ENCODE measurements around the gene OCIAD1. TPM values are rescaled to one million over a fixed set of nuclear protein-coding genes. Genes with fewer than 3 reads are reported as not detected.
"Not testable (repeated sequence)": the region's sequence is repeated elsewhere in the genome, so short reads cannot be mapped to it uniquely, and the experiment has no call there.

Gene OCIAD1
- total and polyA plus RNA-seq, 4 donors: 106 to 120 (median 117) TPM

DNA sequence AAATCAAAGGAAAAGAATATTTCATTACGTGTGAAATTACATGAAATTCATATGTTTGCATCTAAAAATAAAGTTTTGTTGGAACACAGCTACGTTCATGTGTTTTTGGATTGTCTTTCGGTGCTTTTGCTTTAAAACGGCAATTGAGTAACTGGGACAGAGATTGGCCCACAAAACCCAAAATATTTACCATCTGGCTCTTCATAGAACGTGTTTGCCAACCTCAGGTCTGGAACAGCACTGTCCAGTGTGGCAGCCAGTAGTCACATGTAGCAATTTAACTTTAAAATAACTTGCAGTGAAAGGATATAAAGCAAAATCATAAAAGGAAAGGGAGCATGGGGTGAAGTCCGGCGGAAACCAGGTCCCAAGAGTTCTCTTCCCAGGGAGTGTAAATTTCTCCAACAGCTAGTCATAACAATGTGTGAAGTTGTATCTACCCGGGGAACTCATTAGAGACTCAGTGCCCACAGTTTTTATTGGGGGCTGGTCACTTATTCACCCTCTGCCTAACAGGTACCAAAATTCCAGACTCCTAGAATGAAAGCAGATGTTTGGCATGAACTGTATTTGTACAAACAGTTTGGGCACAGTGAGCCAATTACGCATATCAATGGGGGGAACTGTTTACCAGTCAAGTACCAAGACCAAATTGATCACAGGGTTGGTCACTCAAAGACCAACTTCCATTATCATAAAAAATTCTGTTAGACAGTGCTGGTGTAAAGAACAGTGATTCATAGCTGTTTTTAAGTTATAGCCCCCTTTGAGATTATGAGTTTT, 10.3 kb downstream of the OCIAD1 start:
- 92 to 94% methylated on average over 9 of the region's 9 CpGs for WGBS, 2 donors
- H3K27ac ChIP-seq (ENCODE audit: low read depth in 1 of 2, low read length in 1 of 2): no peak overlapping the region
- peaks cover 0 to 2% (median 0%) of the 10 kb centered on the region in 5 donors for H3K4me1 ChIP-seq (ENCODE audit: control insufficient read depth in 5 of 5, insufficient read depth in 5 of 5, low read length in 5 of 5)
- H3K36me3 ChIP-seq (ENCODE audit: control insufficient read depth in 4 of 4, insufficient read depth in 4 of 4, low read length in 4 of 4): peaks cover 4 to 32% (median 14%) of the 10 kb centered on the region in 4 donors
- no peaks in the 10 kb centered on the region for H3K27me3 ChIP-seq (ENCODE audit: control insufficient read depth in 3 of 3, insufficient read depth in 3 of 3, low read length in 2 of 3)
- H3K9ac ChIP-seq (ENCODE audit: insufficient read depth in 1 of 2, low read length in 2 of 2): no peak overlapping the region
- TF ChIP-seq, protein P1, sequence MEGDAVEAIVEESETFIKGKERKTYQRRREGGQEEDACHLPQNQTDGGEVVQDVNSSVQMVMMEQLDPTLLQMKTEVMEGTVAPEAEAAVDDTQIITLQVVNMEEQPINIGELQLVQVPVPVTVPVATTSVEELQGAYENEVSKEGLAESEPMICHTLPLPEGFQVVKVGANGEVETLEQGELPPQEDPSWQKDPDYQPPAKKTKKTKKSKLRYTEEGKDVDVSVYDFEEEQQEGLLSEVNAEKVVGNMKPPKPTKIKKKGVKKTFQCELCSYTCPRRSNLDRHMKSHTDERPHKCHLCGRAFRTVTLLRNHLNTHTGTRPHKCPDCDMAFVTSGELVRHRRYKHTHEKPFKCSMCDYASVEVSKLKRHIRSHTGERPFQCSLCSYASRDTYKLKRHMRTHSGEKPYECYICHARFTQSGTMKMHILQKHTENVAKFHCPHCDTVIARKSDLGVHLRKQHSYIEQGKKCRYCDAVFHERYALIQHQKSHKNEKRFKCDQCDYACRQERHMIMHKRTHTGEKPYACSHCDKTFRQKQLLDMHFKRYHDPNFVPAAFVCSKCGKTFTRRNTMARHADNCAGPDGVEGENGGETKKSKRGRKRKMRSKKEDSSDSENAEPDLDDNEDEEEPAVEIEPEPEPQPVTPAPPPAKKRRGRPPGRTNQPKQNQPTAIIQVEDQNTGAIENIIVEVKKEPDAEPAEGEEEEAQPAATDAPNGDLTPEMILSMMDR (IDR thresholded peaks at IDR 0.05; ENCODE audit: control extremely low read depth, extremely low read depth): no peak
- ATAC-seq (ENCODE audit: insufficient read depth, low FRiP score) (no peak), DNase-seq (no peak)
- no peak overlapping the region for H3K4me3 ChIP-seq
- H3K9me3 ChIP-seq (ENCODE audit: control insufficient read depth in 4 of 4, insufficient read depth in 3 of 4, low read length in 3 of 4): no peaks in the 10 kb centered on the region

DNA sequence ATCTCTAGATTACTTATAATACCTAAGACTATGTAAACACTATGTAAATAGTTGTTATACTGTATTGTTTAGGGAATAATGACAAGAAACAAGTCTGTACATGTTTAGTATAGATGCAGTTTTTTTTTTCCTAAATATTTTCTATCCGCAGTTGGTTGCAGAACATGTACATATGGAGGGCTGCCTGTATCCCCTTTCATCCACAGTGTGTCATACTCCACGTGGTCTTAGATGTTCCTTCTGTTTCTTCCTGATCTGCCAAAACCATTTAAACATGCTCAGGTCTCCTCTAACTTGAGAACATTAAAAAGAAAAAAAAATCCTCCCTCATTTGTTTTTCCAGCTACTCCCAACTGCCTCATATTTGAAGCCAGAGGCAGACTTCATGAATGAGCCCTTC, 14.0 kb downstream of the OCIAD1 start:
- Histone ChIP-seq H3K4me1 (ENCODE audit: control insufficient read depth in 5 of 5, insufficient read depth in 5 of 5, low read length in 5 of 5) (peaks cover 0 to 2% (median 0%) of the 10 kb centered on the region in 5 donors), H3K9me3 (ENCODE audit: control insufficient read depth in 4 of 4, insufficient read depth in 3 of 4, low read length in 3 of 4) (no peaks in the 10 kb centered on the region), H3K27me3 (ENCODE audit: control insufficient read depth in 3 of 3, insufficient read depth in 3 of 3, low read length in 2 of 3) (no peaks in the 10 kb centered on the region), H3K27ac (ENCODE audit: low read depth in 1 of 2, low read length in 1 of 2) (no peak overlapping the region), H3K36me3 (ENCODE audit: control insufficient read depth in 4 of 4, insufficient read depth in 4 of 4, low read length in 4 of 4) (peaks cover 3 to 25% (median 14%) of the 10 kb centered on the region in 4 donors), H3K9ac (ENCODE audit: insufficient read depth in 1 of 2, low read length in 2 of 2) (no peak overlapping the region), H3K4me3 (no peak overlapping the region)
- WGBS, 2 donors: 89% methylated on average over 2 of the region's 2 CpGs
- TF ChIP-seq, protein P1 (IDR thresholded peaks at IDR 0.05; ENCODE audit: control extremely low read depth, extremely low read depth): no peak
- ATAC-seq (ENCODE audit: insufficient read depth, low FRiP score) (no peak), DNase-seq (no peak)

DNA sequence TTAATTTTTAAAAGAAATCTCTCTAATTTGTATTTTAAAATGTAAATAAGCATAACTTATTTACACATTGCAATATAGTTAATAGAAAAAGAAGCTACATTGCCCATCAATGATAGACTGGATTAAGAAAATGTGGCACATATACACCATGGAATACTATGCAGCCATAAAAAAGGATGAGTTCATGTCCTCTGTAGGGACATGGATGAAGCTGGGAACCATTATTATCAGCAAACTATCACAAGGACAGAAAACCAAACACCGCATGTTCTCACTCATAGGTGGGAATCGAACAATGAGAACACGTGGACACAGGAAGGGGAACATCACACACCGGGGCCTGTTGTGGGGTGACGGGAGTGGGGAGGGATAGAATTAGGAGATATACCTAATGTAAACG, 17.9 kb downstream of the OCIAD1 start:
- H3K9me3 ChIP-seq (ENCODE audit: control insufficient read depth in 4 of 4, insufficient read depth in 3 of 4, low read length in 3 of 4); H3K4me1 ChIP-seq (ENCODE audit: control insufficient read depth in 5 of 5, insufficient read depth in 5 of 5, low read length in 5 of 5); H3K27ac ChIP-seq (ENCODE audit: low read depth in 1 of 2, low read length in 1 of 2); DNase-seq; ATAC-seq (ENCODE audit: insufficient read depth, low FRiP score); H3K4me3 ChIP-seq; H3K9ac ChIP-seq (ENCODE audit: insufficient read depth in 1 of 2, low read length in 2 of 2); H3K27me3 ChIP-seq (ENCODE audit: control insufficient read depth in 3 of 3, insufficient read depth in 3 of 3, low read length in 2 of 3): not testable (repeated sequence)
- H3K36me3 ChIP-seq (ENCODE audit: control insufficient read depth in 4 of 4, insufficient read depth in 4 of 4, low read length in 4 of 4): peaks cover 9 to 25% (median 12%) of the 10 kb centered on the region in 4 donors
- 96 to 98% methylated on average over 6 of the region's 6 CpGs for WGBS, 2 donors

DNA sequence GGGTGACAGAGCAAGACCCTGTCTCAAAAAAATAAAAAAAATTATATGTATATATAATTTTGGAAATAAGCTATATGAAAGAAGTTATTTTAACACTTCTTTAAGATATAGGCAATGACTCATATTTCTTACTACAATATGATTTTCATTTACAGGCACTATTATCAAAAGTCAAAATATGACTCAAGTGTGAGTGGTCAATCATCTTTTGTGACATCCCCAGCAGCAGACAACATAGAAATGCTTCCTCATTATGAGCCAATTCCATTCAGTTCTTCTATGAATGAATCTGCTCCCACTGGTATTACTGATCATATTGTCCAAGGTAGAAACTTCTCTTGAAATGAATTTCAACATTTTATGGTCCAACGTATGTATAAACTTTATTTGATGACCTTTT, 20.8 kb downstream of the OCIAD1 start:
- no peaks in the 10 kb centered on the region for H3K4me1 ChIP-seq (ENCODE audit: control insufficient read depth in 5 of 5, insufficient read depth in 5 of 5, low read length in 5 of 5)
- peaks cover 7 to 26% (median 11%) of the 10 kb centered on the region in 4 donors for H3K36me3 ChIP-seq (ENCODE audit: control insufficient read depth in 4 of 4, insufficient read depth in 4 of 4, low read length in 4 of 4)
- no peak overlapping the region for H3K4me3 ChIP-seq
- H3K27ac ChIP-seq (ENCODE audit: low read depth in 1 of 2, low read length in 1 of 2): no peak overlapping the region
- no peak overlapping the region for H3K9ac ChIP-seq (ENCODE audit: insufficient read depth in 1 of 2, low read length in 2 of 2)
- no peaks in the 10 kb centered on the region for H3K27me3 ChIP-seq (ENCODE audit: control insufficient read depth in 3 of 3, insufficient read depth in 3 of 3, low read length in 2 of 3)
- no peak for DNase-seq
- no peak for ATAC-seq (ENCODE audit: insufficient read depth, low FRiP score)
- TF ChIP-seq, protein P1 (IDR thresholded peaks at IDR 0.05; ENCODE audit: control extremely low read depth, extremely low read depth): no peak
- no peaks in the 10 kb centered on the region for H3K9me3 ChIP-seq (ENCODE audit: control insufficient read depth in 4 of 4, insufficient read depth in 3 of 4, low read length in 3 of 4)
- WGBS, 2 donors: 75 to 94% methylated on average over 1 of the region's 1 CpG

All from lung (tissue), 12 donors.